ENCODE results near the gene GOLPH3. TPM values are rescaled to one million over a fixed set of nuclear protein-coding genes. Genes with fewer than 3 reads are reported as not detected.

The GOLPH3 gene
- polyA plus RNA-seq, 1 donor from 2014 or later = 75.8 TPM

DNA sequence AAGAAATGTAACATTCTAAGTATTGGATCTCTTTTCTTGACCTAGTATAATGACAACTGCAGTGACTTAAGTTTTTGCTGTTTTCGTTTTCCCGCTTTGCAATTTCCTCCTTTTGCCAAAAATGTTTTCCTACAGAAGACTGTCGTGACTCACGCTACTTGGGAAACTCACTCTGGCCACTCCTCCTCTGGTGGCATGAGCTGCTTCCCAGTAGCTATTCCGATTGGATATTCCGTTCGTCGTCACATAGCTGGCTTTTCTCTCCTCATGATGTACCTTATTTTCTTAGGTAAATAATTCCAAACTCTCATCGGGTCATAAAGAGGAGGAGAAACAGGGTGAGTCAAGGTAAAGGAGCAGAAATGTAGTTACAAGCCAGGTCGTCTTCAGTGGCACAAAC is 64.9 kb downstream of the GOLPH3 start:
- Histone ChIP-seq H3F3A (ENCODE audit: insufficient read depth, low read length, poor library complexity, severe bottlenecking) (no peaks in the 10 kb centered on the region), H3K9me3 (ENCODE audit: low read length) (no peaks in the 10 kb centered on the region), H3K4me2 (ENCODE audit: low read length) (no peak overlapping the region), H3K27me3 (ENCODE audit: insufficient read depth, low read depth, low read length) (no peaks in the 10 kb centered on the region), H3K36me3 (ENCODE audit: insufficient read depth, low read length) (peaks cover 6% of the 10 kb centered on the region), H3K9me2 (ENCODE audit: insufficient read depth, low read length) (no peaks in the 10 kb centered on the region), H3K9ac (ENCODE audit: low read length) (no peak overlapping the region), H3K79me2 (replicated peaks; ENCODE audit: insufficient read depth, low read length) (no peaks in the 10 kb centered on the region), H4K20me1 (ENCODE audit: insufficient read depth) (no peaks in the 10 kb centered on the region), H3K27ac (ENCODE audit: low read length) (no peak overlapping the region), H2AFZ (ENCODE audit: low read depth, low read length) (no peak overlapping the region), H3K4me3 (ENCODE audit: low read length) (no peak overlapping the region)
- no peak for TF ChIP-seq POLR2AphosphoS5 (IDR thresholded peaks at IDR 0.05)
- no peak for TF ChIP-seq EP300 (conservative IDR thresholded peaks at IDR 0.05; ENCODE audit: poor library complexity, severe bottlenecking)

DNA sequence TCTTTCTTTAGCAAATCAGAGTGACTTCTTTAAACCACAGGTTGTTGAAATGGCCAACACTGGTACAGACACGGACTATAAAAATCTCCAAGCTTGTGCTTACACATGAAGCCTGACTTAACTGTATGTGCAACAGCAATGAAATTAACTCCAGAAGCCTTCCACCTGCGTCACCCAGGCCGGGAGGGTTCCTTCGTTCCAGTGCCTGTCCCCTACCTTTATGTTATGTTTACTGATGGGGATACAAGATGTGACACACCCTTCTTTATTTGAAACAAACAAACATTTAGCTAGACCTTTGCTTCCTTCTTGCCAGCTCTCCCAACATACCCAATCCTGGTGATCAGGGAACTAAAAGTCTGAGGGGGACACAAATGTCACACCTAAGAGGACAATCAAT is 66.0 kb downstream of the GOLPH3 start:
- Histone ChIP-seq H3F3A (ENCODE audit: insufficient read depth, low read length, poor library complexity, severe bottlenecking) (no peaks in the 10 kb centered on the region), H4K20me1 (ENCODE audit: insufficient read depth) (no peaks in the 10 kb centered on the region), H2AFZ (ENCODE audit: low read depth, low read length) (no peak overlapping the region), H3K79me2 (replicated peaks; ENCODE audit: insufficient read depth, low read length) (no peaks in the 10 kb centered on the region), H3K4me3 (ENCODE audit: low read length) (no peak overlapping the region), H3K4me2 (ENCODE audit: low read length) (no peak overlapping the region), H3K9ac (ENCODE audit: low read length) (no peak overlapping the region), H3K27me3 (ENCODE audit: insufficient read depth, low read depth, low read length) (no peaks in the 10 kb centered on the region), H3K9me2 (ENCODE audit: insufficient read depth, low read length) (no peaks in the 10 kb centered on the region), H3K27ac (ENCODE audit: low read length) (no peak overlapping the region), H3K36me3 (ENCODE audit: insufficient read depth, low read length) (peaks cover 15% of the 10 kb centered on the region), H3K9me3 (ENCODE audit: low read length) (no peaks in the 10 kb centered on the region)
- TF ChIP-seq, protein P1, sequence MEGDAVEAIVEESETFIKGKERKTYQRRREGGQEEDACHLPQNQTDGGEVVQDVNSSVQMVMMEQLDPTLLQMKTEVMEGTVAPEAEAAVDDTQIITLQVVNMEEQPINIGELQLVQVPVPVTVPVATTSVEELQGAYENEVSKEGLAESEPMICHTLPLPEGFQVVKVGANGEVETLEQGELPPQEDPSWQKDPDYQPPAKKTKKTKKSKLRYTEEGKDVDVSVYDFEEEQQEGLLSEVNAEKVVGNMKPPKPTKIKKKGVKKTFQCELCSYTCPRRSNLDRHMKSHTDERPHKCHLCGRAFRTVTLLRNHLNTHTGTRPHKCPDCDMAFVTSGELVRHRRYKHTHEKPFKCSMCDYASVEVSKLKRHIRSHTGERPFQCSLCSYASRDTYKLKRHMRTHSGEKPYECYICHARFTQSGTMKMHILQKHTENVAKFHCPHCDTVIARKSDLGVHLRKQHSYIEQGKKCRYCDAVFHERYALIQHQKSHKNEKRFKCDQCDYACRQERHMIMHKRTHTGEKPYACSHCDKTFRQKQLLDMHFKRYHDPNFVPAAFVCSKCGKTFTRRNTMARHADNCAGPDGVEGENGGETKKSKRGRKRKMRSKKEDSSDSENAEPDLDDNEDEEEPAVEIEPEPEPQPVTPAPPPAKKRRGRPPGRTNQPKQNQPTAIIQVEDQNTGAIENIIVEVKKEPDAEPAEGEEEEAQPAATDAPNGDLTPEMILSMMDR (IDR thresholded peaks at IDR 0.05; ENCODE audit: poor library complexity, severe bottlenecking) = no peak
- TF ChIP-seq EZH2 (IDR thresholded peaks at IDR 0.05; ENCODE audit: borderline replicate concordance, insufficient read depth, low read length, poor library complexity, severe bottlenecking) (no peak), SMC3 (conservative IDR thresholded peaks at IDR 0.05; ENCODE audit: poor library complexity) (no peak), TAF1 (IDR thresholded peaks at IDR 0.05; ENCODE audit: low read depth) (no peak), MXI1 (conservative IDR thresholded peaks at IDR 0.05; ENCODE audit: poor library complexity, severe bottlenecking) (no peak), EP300 (conservative IDR thresholded peaks at IDR 0.05; ENCODE audit: poor library complexity, severe bottlenecking) (no peak), POLR2AphosphoS5 (IDR thresholded peaks at IDR 0.05) (no peak), RAD21 (conservative IDR thresholded peaks at IDR 0.05) (no peak)
- TF ChIP-seq, protein P2, sequence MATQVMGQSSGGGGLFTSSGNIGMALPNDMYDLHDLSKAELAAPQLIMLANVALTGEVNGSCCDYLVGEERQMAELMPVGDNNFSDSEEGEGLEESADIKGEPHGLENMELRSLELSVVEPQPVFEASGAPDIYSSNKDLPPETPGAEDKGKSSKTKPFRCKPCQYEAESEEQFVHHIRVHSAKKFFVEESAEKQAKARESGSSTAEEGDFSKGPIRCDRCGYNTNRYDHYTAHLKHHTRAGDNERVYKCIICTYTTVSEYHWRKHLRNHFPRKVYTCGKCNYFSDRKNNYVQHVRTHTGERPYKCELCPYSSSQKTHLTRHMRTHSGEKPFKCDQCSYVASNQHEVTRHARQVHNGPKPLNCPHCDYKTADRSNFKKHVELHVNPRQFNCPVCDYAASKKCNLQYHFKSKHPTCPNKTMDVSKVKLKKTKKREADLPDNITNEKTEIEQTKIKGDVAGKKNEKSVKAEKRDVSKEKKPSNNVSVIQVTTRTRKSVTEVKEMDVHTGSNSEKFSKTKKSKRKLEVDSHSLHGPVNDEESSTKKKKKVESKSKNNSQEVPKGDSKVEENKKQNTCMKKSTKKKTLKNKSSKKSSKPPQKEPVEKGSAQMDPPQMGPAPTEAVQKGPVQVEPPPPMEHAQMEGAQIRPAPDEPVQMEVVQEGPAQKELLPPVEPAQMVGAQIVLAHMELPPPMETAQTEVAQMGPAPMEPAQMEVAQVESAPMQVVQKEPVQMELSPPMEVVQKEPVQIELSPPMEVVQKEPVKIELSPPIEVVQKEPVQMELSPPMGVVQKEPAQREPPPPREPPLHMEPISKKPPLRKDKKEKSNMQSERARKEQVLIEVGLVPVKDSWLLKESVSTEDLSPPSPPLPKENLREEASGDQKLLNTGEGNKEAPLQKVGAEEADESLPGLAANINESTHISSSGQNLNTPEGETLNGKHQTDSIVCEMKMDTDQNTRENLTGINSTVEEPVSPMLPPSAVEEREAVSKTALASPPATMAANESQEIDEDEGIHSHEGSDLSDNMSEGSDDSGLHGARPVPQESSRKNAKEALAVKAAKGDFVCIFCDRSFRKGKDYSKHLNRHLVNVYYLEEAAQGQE (IDR thresholded peaks at IDR 0.05; ENCODE audit: borderline replicate concordance) = no peak

DNA sequence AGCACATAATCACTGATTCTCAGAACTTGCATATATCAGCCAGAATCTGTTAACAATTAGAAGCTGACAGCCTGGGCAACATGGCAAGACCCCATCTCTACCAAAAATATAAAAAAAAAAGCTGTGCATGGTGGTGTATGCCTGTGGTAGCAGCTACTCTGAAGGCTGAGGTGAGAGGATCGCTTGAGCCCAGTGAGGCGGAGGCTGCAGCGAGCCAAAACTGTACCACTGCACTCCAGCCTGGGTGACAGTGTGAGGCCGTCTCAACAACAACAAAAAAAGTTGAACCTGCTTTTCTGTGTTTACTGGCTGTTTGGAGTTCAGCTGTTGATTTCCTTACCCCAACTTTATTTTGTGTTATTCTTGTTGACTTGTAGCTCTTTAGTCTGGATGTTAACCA is 66.8 kb downstream of the GOLPH3 start:
- Histone ChIP-seq H3K4me3 (ENCODE audit: low read length) (no peak overlapping the region), H3K9ac (ENCODE audit: low read length) (no peak overlapping the region), H3F3A (ENCODE audit: insufficient read depth, low read length, poor library complexity, severe bottlenecking) (no peaks in the 10 kb centered on the region), H3K9me2 (ENCODE audit: insufficient read depth, low read length) (no peaks in the 10 kb centered on the region), H3K27me3 (ENCODE audit: insufficient read depth, low read depth, low read length) (no peaks in the 10 kb centered on the region), H3K79me2 (replicated peaks; ENCODE audit: insufficient read depth, low read length) (no peaks in the 10 kb centered on the region), H3K9me3 (ENCODE audit: low read length) (no peaks in the 10 kb centered on the region), H2AFZ (ENCODE audit: low read depth, low read length) (no peak overlapping the region), H4K20me1 (ENCODE audit: insufficient read depth) (no peaks in the 10 kb centered on the region), H3K27ac (ENCODE audit: low read length) (no peak overlapping the region), H3K36me3 (ENCODE audit: insufficient read depth, low read length) (peaks cover 20% of the 10 kb centered on the region), H3K4me2 (ENCODE audit: low read length) (no peak overlapping the region)
- TF ChIP-seq TAF1 (IDR thresholded peaks at IDR 0.05; ENCODE audit: low read depth) = no peak
- no peak for TF ChIP-seq MXI1 (conservative IDR thresholded peaks at IDR 0.05; ENCODE audit: poor library complexity, severe bottlenecking)
- no peak for TF ChIP-seq EP300 (conservative IDR thresholded peaks at IDR 0.05; ENCODE audit: poor library complexity, severe bottlenecking)
- no peak for TF ChIP-seq POLR2AphosphoS5 (IDR thresholded peaks at IDR 0.05)
- TF ChIP-seq, protein P2 (IDR thresholded peaks at IDR 0.05; ENCODE audit: borderline replicate concordance) = no peak
- TF ChIP-seq, protein P1 (IDR thresholded peaks at IDR 0.05; ENCODE audit: poor library complexity, severe bottlenecking) = no peak
- no peak for TF ChIP-seq EZH2 (IDR thresholded peaks at IDR 0.05; ENCODE audit: borderline replicate concordance, insufficient read depth, low read length, poor library complexity, severe bottlenecking)
- no peak for TF ChIP-seq SMC3 (conservative IDR thresholded peaks at IDR 0.05; ENCODE audit: poor library complexity)
- TF ChIP-seq RAD21 (conservative IDR thresholded peaks at IDR 0.05) = no peak

Measured in neural cell (in vitro differentiated cells).